GM18870 (cell line): ENCODE measurements around the gene CLCNKB.
"Not testable (repeated sequence)": the region's sequence is repeated elsewhere in the genome, so short reads cannot be mapped to it uniquely, and the experiment has no call there.

Experiments
- ATAC-seq: cut with Tn5 transposase; IDR thresholded peaks from one replicate; pipeline ENCODE4 v1.9.1; 2021; ENCODE audit warnings: moderate library complexity; ENCODE audit not compliant: unreplicated experiment

The CLCNKB gene

DNA sequence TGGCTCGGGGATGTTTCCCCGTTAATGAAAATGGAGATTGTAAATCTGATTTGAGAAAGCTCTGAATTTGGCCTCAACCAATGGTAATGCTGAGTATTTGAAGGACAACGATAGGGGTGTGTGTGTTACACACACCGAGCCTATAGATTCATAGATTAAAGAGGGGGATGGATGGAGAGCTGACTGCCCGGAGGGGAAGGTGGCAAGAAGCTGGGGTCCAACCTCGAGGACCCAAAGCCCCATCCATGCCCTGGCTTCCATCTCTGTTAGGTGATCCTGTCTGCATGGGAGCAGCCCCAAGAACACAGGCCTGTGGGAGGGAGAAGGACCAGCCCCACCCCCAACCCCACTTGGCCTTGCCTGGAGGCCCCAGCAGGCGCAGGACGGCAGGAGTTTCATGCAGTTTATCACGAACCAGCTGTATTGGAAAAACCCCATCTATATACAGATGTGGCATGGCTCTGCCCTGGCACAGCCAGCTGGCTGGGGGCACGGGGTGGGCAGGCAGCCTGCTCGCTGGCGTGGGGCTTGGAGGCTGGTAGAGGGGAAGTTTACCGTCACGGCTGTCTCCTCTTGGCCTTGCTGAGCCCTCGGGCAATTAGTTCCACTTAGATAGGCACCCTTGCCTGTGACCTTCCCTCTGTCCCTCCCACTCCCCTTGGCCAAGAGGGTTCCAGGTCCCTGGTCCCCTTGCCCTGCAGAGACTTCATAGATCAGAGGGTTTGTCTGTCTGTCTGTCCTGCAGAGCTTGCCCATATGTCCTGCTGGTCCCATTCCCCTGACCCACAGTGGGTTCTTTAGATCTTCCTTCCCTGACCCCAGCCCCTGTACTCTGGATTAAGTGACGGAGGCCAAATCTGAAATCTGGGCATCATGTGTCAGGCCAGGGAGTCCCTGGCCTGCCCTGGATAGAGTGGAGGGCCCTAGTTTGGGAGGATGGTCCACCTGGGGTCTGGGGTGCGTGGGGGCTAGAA lies 28.8 kb upstream of the CLCNKB start:
- ATAC-seq = no peak

DNA sequence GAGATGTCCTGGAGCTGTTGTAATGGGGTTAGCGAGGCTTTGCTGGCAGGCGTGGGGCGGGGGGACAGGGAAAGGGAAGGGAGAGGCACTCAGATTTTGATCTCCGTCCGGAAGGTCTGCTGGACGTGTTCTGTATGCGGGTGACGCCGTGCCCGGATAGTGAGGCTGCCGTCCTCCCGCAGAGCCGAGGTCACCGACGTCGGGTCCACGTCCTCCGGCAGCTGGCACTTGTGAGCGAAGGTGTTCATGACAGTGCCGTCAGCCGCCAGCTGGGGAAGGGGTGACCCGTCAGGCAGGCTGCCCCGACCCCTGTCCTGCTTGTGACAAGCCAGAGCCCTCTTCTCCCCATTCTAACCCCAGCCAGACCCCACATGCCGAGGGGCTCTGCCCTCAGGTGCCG lies 28.1 kb upstream of the CLCNKB start:
- ATAC-seq = no peak

DNA sequence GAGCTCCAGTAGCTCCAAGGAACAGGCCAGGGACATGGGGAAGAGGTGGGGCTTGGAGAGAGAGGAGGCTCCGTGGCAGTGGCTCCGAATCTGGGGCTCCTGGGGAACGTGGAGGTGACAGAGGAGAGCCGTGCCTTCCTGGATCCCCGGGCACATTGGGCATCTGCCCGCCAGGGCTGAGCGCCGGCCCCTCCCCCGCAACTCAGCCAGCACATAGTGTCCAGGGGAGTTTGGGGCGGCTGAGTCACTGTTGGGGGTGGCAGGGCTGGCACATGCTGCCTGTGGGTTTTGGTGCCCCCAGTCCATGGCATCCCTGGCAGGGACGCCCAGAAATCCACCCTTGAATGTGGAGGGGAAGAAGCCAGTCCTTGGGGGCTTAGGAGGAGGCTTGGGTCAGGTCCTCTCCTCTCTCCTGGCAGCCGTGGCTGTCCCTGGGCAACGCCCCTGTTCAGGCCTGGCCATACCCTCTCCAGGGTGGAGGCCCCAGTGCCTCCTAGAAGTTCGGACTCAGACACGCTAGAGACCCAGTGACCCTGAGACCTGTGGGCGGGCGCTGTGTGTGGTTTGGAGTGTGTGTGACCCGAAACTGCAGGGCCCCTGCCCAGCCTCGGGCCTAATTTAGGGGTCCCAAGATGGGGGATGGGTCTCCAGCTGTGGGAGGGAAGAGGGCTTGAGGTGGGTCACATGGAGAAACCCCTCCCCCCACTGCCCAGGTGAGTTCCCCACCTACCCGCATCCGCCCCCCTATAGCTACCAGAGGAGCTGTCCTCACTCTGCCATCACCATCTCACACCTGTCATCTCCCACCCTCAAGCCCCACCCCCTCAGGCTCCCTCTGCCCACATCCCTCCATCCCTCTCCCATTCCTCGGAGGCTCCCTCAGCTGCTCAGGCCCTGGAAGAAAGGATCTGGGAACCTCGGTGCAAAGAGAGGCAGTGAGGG lies 27.4 kb upstream of the CLCNKB start:
- no peak for ATAC-seq

GRCh38 chr1:16017076-16017460 lies 26.5 kb upstream of the CLCNKB start:
- no peak for ATAC-seq

DNA sequence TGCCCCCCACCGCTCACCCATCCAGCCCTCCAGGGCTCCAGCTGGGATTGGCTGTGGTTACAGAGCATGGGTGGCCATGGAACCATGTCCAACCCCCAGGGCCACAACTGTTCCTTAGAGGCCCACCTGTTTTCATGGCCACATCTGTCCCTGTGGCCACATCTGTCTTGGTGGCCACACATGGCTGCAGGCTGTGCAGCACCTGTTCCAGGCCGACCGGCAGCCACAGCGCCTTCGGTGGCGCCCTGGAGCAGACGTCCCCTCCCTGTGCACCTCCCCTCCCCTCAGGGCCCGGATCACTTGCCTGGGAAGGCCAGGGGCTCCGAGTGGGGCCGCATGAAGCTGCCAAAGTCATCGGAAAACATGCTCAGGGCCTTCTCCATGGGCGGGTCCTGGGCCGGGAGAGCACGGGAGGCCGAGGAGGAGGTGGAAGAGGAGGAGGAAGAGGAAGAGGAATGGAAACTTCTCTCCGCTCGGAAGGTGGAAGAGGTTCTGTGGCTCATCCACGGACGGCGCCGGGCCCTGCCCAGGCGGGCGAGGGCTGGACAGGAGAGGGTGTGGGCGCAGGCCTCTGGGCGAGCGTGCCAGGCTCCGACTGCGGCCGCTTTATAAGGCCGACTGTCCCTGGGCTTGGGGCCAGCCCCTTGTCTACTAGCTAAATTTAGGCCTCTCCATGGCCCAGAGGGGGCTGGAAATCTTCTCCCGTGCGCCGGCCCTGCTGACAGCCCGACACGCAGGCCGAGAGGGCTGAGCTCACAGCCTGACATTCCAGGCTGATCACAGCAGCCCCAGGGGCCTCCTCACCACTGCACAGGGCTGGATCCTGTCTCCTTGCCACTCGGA lies 25.9 kb upstream of the CLCNKB start, which contains the start of gene HSPB7:
Gene HSPB7 (minus strand): TSS at position 583 of the 843 bp plus-strand sequence. CDS start 80 bp downstream, at position 503.
- no peak for ATAC-seq

- ATAC-seq = no peak
Observed at GRCh38 chr1:16018308-16018707, 25.3 kb upstream of the CLCNKB start.

- no peak for ATAC-seq
Observed at GRCh38 chr1:16018749-16019643, 24.6 kb upstream of the CLCNKB start.

DNA sequence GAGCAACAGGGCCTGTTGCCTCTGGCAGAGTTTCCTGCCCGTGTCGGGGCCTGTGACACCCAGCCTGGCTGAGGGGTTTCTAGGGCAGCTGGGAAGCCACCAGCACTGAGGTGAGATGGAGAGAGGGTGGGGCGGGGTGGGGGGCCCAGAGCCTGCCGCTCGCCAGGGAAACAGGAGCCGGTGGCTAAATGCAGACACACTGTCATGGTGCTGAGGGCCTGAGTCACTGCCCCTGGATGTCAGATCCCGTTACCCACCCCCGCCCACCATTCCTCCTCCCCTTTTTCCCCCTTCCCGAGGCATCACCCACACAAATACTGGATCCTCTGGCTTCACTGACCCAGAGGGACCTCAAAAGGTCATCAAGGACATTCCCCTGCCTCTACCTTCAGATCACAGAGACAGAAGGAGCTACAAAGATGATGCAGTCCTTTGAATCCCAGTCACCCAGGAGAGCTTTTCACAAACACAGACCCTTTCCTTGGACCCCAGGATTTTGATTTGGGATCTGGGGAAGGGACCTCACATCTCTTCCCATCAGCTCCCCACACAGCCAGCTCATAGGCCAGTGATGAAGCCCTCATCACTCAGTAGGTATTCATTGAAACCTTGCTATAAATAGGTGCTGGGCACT lies 23.8 kb upstream of the CLCNKB start:
- ATAC-seq = no peak

DNA sequence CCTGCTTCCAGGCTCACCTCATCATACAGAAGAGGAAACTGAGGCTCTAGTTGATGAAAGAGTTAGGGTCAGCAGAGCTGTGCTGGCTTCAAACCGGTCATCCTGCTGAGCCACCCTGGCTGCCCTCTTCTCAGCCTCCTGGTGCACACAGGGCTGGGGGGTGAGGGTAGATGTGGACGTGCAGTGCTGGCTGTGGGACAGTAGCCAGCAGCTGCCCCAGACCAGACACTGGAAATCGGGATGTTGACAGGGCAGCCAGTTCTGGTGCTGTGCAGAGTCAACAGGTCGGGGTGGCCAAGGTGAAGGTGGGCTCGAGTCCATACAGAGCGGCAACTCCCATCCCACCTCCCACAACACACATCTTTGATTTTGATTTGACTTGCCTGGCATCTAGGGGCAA lies 23.3 kb upstream of the CLCNKB start:
- no peak for ATAC-seq

GRCh38 chr1:16020878-16021277 lies 22.7 kb upstream of the CLCNKB start:
- not testable (repeated sequence) for ATAC-seq

GRCh38 chr1:16021681-16022080 lies 21.9 kb upstream of the CLCNKB start, which contains the start of gene CLCNKA:
Gene CLCNKA (plus strand): TSS chr1:16022036. CDS start chr1:16022620, 584 bp downstream.
- no peak for ATAC-seq

GRCh38 chr1:16022393-16022792 lies 21.2 kb upstream of the CLCNKB start:
- ATAC-seq = no peak

DNA sequence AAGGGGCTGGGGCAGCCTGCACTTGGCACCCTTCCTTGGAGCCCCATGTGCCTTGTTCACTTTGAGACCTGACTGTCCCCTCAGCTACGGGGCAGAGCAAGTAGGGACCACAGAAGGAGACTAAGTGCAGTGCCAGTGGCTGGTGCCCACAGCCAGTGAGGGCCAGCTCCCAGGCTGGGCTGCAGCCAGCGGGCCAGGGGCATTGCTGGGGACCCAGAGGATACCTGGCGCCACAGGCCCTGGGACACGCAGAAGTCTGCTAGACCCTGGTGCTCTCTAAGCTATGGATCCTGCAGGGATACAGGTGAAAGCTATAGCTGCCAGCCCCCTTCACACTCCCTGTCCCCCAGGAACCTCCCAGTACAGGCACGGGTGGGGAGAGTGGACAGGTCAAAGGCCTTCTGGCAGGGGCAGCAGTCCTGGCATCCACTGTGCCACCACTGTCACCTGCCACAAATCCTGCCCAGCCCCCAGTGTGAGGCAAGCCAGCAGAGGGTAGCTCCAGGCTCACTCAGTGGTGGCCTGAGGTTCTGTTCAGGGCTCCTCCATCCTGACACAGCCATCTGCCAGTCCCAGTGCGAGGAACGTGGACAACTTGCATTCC lies 20.4 kb upstream of the CLCNKB start:
- ATAC-seq = no peak

DNA sequence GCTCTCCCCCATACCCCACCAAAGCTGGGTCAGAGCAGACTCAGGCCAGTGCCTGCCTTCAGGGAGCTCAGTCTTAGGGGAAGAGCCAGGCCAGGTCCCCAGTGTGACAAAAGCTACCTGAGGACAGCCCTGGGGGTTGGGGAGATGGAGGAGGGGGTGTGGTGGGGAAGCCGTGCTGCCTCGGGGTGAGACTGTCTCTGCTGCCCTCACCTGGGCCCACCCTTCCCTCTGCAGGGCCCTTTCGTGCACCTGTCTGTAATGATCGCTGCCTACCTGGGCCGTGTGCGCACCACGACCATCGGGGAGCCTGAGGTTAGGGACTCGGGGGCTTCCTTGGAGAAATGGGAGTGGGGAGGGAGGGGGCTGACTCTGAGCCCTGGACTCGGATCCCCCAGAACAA lies 17.3 kb upstream of the CLCNKB start:
- ATAC-seq = not testable (repeated sequence)

DNA sequence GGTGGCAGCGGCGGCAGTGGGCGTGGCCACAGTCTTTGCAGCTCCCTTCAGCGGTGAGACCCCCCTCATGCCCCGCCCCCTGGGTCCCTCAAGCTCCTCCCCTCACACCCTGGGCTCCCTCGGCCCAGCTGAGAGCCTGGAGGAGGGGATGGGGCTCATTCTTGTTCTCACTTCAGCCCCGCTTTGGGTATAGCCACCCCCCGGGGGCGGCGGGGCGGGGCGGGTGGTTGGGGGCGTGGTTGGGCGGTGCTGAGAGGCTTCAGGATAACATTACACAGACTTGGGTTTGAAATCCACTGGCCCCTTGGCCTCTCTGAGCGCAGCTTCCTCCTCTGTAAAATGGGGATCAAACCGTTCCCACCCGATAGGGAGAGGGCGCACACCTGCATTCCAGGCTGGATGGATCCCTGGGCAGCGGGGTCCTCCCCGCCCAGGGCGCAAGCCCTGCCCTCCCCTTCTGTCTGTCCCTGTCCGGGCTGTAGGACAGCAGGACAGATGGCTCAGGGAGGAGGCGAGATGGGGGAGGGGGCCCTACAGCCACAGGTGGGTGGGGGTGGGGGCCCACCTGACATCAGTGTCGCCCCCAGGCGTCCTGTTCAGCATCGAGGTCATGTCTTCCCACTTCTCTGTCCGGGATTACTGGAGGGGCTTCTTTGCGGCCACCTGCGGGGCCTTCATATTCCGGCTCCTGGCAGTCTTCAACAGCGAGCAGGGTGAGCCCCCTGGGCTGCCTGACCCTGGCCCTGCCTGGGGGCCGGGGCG lies 16.7 kb upstream of the CLCNKB start:
- ATAC-seq = no peak

- no peak for ATAC-seq
Observed at GRCh38 chr1:16028237-16029002, 15.2 kb upstream of the CLCNKB start.

DNA sequence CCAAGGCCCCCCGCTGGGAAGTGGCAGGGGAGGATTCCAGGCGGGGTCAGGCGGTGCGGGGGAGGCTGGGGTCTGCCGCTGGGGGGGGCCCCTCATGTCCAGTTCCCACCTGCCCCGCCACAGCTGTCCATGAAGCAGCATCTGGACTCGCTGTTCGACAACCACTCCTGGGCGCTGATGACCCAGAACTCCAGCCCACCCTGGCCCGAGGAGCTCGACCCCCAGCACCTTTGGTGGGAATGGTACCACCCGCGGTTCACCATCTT lies 14.6 kb upstream of the CLCNKB start:
- not testable (repeated sequence) for ATAC-seq
